GM12892 (cell line): Measurements from ENCODE around the gene PGA3.
"Not testable (repeated sequence)": the region's sequence is repeated elsewhere in the genome, so short reads cannot be mapped to it uniquely, and the experiment has no call there.

Experiments
- POLR2A ChIP-seq: IDR thresholded peaks from 2 replicates; pipeline ENCODE4 v1.6.1; 2011; ENCODE audit warnings: low read depth, low read length, control low read depth
- POLR2AphosphoS5 ChIP-seq: IDR thresholded peaks from 2 replicates; pipeline ENCODE4 v1.6.1; 2011; ENCODE audit warnings: low read depth, low read length, control low read depth
- TAF1 ChIP-seq: IDR thresholded peaks from 2 replicates; pipeline ENCODE4 v1.6.1; 2011; ENCODE audit warnings: low read depth, mild to moderate bottlenecking, control low read depth, low read length, borderline replicate concordance

GRCh38 chr11:61202950-61203746 is at the start of gene PGA3:
- TF ChIP-seq POLR2AphosphoS5, POLR2A, TAF1: not testable (repeated sequence)
